K562 treated with DMSO at 1 percent for 4 hours (cell line): ENCODE measurements around the gene EID2. TPM values are rescaled to one million over a fixed set of nuclear protein-coding genes. Genes with fewer than 3 reads are reported as not detected.

ENCODE experiments used
- total RNA-seq: library from RNA; unstranded; fragments of 300-600 nt; gene quantifications from 2 replicates; pipeline ENCODE4 v1.2.3, GENCODE V29; 2022; ENCODE audit not compliant: insufficient read depth

Gene EID2, protein sequence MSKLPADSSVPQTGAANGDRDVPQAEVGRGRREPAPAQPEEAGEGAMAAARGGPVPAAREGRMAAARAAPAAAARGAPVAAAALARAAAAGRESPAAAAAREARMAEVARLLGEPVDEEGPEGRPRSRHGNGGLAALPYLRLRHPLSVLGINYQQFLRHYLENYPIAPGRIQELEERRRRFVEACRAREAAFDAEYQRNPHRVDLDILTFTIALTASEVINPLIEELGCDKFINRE
- total RNA-seq, result 16.5 and 18.2 TPM in 2 replicates

DNA sequence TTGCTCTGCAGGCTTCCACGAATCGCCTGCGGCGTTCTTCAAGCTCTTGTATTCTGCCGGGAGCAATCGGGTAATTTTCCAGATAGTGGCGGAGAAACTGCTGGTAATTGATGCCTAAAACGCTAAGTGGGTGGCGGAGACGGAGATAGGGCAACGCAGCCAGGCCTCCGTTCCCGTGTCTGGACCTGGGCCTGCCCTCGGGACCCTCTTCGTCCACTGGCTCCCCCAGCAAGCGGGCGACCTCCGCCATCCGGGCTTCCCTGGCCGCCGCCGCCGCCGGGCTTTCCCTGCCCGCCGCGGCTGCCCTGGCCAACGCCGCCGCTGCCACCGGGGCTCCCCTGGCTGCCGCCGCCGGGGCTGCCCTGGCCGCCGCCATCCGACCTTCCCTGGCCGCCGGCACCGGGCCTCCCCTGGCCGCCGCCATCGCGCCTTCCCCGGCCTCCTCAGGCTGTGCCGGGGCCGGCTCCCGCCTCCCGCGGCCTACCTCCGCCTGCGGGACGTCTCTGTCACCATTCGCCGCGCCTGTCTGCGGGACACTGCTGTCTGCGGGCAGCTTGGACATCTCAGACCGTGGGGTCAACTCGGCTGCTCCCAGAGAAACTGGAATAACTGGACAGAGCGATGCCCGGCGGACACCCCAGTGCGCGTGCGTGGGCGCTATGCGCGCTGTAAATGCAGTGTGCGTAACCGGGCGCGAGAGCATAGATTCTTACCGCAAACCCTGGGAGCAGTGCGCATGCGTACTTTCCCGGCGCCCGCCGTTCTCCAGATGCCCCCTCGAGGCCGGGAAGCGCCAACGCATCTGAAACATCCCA, at the start of gene EID2:
TSS of gene EID2 (minus strand) at position 644 of the 815 bp plus-strand sequence. CDS start at position 562, 82 bp downstream.

DNA sequence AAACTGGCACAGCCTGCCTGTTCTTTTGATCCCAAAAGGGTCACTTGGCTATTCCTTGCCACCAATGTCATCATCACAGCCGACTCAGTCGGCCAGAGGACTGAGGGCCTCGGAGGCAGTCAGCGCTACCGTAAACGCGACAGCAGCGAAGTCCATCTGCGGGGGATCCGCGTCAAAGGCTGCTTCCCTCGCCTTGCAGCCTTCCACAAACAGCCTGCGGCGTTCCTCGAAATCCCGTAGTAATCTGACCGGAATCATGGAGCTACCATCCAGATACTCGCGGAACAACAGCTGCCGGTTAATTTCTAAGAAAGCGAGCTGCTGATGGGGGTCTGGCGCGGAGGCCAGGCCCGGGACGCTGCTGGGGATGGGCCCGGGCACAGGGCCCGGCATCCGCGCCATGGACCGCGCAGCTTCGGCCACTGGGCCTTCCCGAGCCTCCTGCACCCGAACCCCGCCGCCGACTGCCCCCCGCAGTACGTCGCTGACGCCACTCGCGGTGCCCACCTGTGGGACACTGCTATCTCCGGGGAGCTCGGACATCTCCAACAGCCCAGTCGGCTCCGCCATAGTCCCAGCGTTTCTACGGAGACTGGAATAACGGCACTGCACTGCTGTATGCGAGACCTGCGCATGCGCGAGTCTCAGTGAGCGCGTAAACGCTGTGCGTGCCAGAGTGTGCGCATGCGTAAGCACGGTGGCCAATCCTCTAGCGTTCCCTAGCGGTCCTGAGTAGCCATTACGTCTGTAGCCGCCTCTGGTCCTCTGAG, 7.5 kb downstream of the EID2 start, which contains the start of gene EID2B:
TSS of gene EID2B (minus strand) at position 620 of the 770 bp plus-strand sequence. CDS start at position 570, 50 bp downstream.

DNA sequence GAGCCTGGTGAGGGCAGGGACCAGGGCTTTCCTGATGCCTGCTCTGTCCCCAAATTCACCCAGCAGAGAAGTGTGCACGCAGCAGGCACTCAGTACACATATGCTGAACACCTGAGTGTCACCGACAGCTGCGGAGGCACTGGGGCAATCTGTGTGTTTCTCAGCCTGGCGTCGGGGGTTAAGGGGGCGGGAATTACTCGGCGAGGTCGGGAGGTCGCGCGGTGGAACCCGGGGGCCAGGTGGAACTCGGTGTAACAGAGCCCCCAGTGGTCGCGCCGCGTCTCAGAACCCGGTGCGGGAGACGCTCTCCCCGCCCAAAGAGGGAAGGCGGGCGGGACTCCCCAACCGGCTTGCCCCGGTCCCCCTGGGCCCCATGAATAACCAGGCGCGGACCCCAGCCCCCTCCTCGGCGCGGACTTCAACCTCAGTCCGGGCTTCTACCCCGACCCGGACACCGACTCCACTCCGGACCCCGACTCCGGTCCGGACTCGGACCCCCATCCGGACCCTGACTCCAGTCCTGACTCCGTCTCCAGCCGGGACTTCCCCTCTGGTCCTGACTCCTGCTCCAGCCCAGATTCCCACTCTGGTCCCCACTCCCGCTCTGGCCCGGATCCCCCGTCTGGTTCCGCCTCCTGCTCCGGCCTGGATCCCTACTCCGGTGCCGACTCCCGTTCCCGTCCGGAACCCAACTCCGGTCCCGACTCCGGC, 25.0 kb downstream of the EID2 start, which contains the start of gene SELENOV:
TSS of gene SELENOV (plus strand) at position 300 of the 711 bp plus-strand sequence. CDS start at position 374, 74 bp downstream.

DNA sequence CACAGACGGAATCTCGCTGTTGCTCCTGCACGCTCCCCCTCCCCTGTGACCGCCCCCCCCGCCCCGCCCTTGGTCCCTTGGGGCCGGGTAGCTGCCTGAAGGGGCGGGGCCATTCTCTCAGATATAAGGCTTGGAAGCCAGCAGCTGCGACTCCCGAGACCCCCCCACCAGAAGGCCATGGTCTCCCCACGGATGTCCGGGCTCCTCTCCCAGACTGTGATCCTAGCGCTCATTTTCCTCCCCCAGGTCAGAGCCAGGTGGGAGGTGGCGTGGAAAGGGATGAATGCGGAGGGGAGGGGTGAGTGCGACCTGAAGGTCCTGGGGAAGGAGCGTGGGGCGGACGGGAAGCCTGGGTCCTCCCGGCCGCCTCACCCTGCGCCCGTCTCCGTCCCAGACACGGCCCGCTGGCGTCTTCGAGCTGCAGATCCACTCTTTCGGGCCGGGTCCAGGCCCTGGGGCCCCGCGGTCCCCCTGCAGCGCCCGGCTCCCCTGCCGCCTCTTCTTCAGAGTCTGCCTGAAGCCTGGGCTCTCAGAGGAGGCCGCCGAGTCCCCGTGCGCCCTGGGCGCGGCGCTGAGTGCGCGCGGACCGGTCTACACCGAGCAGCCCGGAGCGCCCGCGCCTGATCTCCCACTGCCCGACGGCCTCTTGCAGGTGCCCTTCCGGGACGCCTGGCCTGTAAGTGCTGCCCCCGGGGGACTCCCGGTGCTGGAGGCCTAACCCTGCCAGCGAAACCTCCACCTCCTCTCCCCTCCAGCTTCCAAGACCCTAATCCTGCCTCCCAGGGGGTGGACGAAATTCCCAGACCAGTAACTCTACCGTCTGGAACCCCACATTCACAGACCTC, 40.9 kb downstream of the EID2 start, which contains the start of gene DLL3:
TSS of gene DLL3 (plus strand) at position 150 of the 845 bp plus-strand sequence. CDS start at position 178, 28 bp downstream.

Other genes starting within 250 kb of the EID2 start
- gene IFNL1, start 243.8 kb downstream of the EID2 start, total RNA-seq, result not detected in 2 replicates
- 4.1 and 6.5 TPM in 2 replicates for gene LRFN1, start 219.3 kb downstream of the EID2 start, total RNA-seq
- 94.0 and 163 TPM in 2 replicates for gene GMFG, start 204.1 kb downstream of the EID2 start, total RNA-seq
- gene SAMD4B, start 197.7 kb downstream of the EID2 start, total RNA-seq, result 89.5 and 108 TPM in 2 replicates
- gene PAF1, start 149.1 kb downstream of the EID2 start, total RNA-seq, result 35.4 and 44.9 TPM in 2 replicates
- 16.7 and 17.5 TPM in 2 replicates for gene MED29, start 148.8 kb downstream of the EID2 start, total RNA-seq
- gene ZFP36, start 133.3 kb downstream of the EID2 start, total RNA-seq, result 20.2 and 24.1 TPM in 2 replicates
- 4.4 and 20.7 TPM in 2 replicates for gene PLEKHG2, start 127.5 kb downstream of the EID2 start, total RNA-seq
- gene RPS16, start 104.2 kb downstream of the EID2 start, total RNA-seq, result 9,929 and 11,096 TPM in 2 replicates
- 106 and 123 TPM in 2 replicates for gene SUPT5H, start 94.6 kb downstream of the EID2 start, total RNA-seq
- 111 and 116 TPM in 2 replicates for gene TIMM50, start 59.3 kb downstream of the EID2 start, total RNA-seq
- gene DLL3, start 41.2 kb downstream of the EID2 start, total RNA-seq, result 0.81 TPM in 1 of 2 replicates, not detected in the other
- not detected in 2 replicates for gene SELENOV, start 25.0 kb downstream of the EID2 start, total RNA-seq
- gene EID2B, start 7.3 kb downstream of the EID2 start, total RNA-seq, result 5.0 and 31.6 TPM in 2 replicates
- 6.6 TPM in 1 of 2 replicates, not detected in the other for gene LGALS13, start 62.4 kb upstream of the EID2 start, total RNA-seq
- gene LGALS16, start 115.8 kb upstream of the EID2 start, total RNA-seq, result not detected in 2 replicates
- not detected in 2 replicates for gene LGALS14, start 164.3 kb upstream of the EID2 start, total RNA-seq
- gene CLC, start 197.9 kb upstream of the EID2 start, total RNA-seq, result not detected in 2 replicates
- not detected in 2 replicates for gene LEUTX, start 238.7 kb upstream of the EID2 start, total RNA-seq